HCT116 (cell line): ENCODE measurements around the gene NPL.

Source experiments
- FOSL1 ChIP-seq: IDR thresholded peaks from 2 replicates; pipeline ENCODE4 v1.6.1; 2012; ENCODE audit warnings: low read depth
- JUND ChIP-seq: IDR thresholded peaks from 2 replicates; pipeline ENCODE4 v1.6.1; 2012
- POLR2A ChIP-seq: IDR thresholded peaks from 2 replicates; pipeline ENCODE4 v1.7.0; 2011; ENCODE audit warnings: borderline replicate concordance; ENCODE audit not compliant: insufficient read depth, insufficient read length; ENCODE audit errors: extremely low read depth
- POLR2AphosphoS5 ChIP-seq: IDR thresholded peaks from 2 replicates; pipeline ENCODE4 v1.6.1; 2011; ENCODE audit warnings: mild to moderate bottlenecking, low read depth, low read length, moderate library complexity
- SIN3A ChIP-seq: IDR thresholded peaks from 2 replicates; pipeline ENCODE4 v1.6.1; 2012; ENCODE audit warnings: low read depth
- SRF ChIP-seq: IDR thresholded peaks from 2 replicates; pipeline ENCODE4 v1.6.1; 2012; ENCODE audit warnings: low read depth
- TF ChIP-seq, protein P1 (sequence below): IDR thresholded peaks from 2 replicates; pipeline ENCODE4 v1.6.1; 2012
- TF ChIP-seq, protein P2 (sequence below), 3 experiments: fragments of 200-600 bp in 1 of 3; sonication (generic) in 1 of 3; IDR thresholded peaks in 2 of 3; conservative IDR thresholded peaks in 1 of 3; 2 replicates each; pipeline ENCODE4 v1.5.1; 2012 to 2017; ENCODE audit warnings: low read depth in 2 of 3, low read length in 2 of 3, antibody characterized with exemption in 1 of 3, borderline replicate concordance in 1 of 3, control low read depth in 1 of 3, mild to moderate bottlenecking in 1 of 3, mixed read lengths in 1 of 3, mixed run types in 1 of 3, moderate library complexity in 1 of 3; ENCODE audit not compliant: insufficient read depth in 1 of 3
- TF ChIP-seq, protein P3 (sequence below): IDR thresholded peaks from 2 replicates; pipeline ENCODE4 v1.6.1; 2012; ENCODE audit warnings: low read depth

DNA sequence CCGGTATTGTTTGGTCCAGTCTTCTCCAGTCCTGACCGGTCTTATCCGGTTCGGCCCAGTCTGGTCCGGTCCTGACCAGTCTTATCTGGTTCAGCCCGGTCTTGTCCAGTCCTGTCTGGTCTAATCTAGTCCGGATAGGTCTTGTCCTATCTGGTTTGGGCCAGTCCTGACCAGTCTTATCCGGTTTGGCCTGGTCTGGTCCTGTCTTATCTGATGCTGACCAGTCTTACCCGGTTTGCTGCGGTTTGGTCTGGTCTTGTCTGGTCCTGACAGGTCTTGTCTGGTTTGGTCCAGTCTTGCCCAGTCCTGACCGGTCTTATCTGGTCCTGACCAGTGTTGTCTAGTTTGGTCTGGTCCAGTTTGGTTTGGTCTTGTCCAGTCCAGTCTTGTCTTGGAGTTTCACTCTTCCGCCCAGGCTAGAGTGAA, 79.7 kb downstream of the NPL start:
- TF ChIP-seq, protein P1, sequence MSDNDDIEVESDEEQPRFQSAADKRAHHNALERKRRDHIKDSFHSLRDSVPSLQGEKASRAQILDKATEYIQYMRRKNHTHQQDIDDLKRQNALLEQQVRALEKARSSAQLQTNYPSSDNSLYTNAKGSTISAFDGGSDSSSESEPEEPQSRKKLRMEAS = no peak
- TF ChIP-seq SRF (no peak), JUND (no peak), FOSL1 (no peak), SIN3A (no peak), POLR2A (no peak), POLR2AphosphoS5 (no peak)
- TF ChIP-seq, protein P2, sequence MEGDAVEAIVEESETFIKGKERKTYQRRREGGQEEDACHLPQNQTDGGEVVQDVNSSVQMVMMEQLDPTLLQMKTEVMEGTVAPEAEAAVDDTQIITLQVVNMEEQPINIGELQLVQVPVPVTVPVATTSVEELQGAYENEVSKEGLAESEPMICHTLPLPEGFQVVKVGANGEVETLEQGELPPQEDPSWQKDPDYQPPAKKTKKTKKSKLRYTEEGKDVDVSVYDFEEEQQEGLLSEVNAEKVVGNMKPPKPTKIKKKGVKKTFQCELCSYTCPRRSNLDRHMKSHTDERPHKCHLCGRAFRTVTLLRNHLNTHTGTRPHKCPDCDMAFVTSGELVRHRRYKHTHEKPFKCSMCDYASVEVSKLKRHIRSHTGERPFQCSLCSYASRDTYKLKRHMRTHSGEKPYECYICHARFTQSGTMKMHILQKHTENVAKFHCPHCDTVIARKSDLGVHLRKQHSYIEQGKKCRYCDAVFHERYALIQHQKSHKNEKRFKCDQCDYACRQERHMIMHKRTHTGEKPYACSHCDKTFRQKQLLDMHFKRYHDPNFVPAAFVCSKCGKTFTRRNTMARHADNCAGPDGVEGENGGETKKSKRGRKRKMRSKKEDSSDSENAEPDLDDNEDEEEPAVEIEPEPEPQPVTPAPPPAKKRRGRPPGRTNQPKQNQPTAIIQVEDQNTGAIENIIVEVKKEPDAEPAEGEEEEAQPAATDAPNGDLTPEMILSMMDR (IDR thresholded peaks at IDR 0.05 in 2 of 3, conservative IDR thresholded peaks at IDR 0.05 in 1 of 3; ENCODE audit: borderline replicate concordance in 1 of 3, insufficient read depth in 1 of 3, low read depth in 2 of 3, low read length in 2 of 3) = no peak
- TF ChIP-seq, protein P3, sequence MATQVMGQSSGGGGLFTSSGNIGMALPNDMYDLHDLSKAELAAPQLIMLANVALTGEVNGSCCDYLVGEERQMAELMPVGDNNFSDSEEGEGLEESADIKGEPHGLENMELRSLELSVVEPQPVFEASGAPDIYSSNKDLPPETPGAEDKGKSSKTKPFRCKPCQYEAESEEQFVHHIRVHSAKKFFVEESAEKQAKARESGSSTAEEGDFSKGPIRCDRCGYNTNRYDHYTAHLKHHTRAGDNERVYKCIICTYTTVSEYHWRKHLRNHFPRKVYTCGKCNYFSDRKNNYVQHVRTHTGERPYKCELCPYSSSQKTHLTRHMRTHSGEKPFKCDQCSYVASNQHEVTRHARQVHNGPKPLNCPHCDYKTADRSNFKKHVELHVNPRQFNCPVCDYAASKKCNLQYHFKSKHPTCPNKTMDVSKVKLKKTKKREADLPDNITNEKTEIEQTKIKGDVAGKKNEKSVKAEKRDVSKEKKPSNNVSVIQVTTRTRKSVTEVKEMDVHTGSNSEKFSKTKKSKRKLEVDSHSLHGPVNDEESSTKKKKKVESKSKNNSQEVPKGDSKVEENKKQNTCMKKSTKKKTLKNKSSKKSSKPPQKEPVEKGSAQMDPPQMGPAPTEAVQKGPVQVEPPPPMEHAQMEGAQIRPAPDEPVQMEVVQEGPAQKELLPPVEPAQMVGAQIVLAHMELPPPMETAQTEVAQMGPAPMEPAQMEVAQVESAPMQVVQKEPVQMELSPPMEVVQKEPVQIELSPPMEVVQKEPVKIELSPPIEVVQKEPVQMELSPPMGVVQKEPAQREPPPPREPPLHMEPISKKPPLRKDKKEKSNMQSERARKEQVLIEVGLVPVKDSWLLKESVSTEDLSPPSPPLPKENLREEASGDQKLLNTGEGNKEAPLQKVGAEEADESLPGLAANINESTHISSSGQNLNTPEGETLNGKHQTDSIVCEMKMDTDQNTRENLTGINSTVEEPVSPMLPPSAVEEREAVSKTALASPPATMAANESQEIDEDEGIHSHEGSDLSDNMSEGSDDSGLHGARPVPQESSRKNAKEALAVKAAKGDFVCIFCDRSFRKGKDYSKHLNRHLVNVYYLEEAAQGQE = no peak
